Keratinocyte (primary cell): Measurements from ENCODE around the gene CKM. TPM values are rescaled to one million over a fixed set of nuclear protein-coding genes. Genes with fewer than 3 reads are reported as not detected.

Source experiments
- DNase-seq: peaks from one replicate; pipeline ENCODE4 v3.0.0-alpha.2; 2011; ENCODE audit warnings: low read depth, missing footprints, low spot score
- FAIRE-seq: peaks from 2 replicates; lab custom pipeline; 2011; peaks lifted over from hg19 to GRCh38; lab: Jason Lieb, UNC
- H2AFZ ChIP-seq: 2 replicates; pipeline ENCODE4 v1.6.0; 2012; ENCODE audit warnings: low read length, control low read depth, inconsistent platforms; ENCODE audit not compliant: control insufficient read depth
- H3K27ac ChIP-seq: 2 replicates; pipeline ENCODE4 v1.5.1; 2011; ENCODE audit warnings: low read length; ENCODE audit not compliant: control insufficient read depth, insufficient read depth
- H3K27me3 ChIP-seq: 3 replicates; pipeline ENCODE4 v1.6.0; 2011; ENCODE audit warnings: low read length; ENCODE audit not compliant: control insufficient read depth, insufficient read depth; ENCODE audit errors: extremely low read depth
- H3K36me3 ChIP-seq, 2 experiments: 2 replicates in 1 of 2; 3 replicates in 1 of 2; pipeline ENCODE4 v1.5.1; 2011; ENCODE audit warnings: low read length in 2 of 2, mild to moderate bottlenecking in 1 of 2; ENCODE audit not compliant: control insufficient read depth in 2 of 2, insufficient read depth in 2 of 2; ENCODE audit errors: extremely low read depth in 1 of 2
- H3K4me1 ChIP-seq: 3 replicates; pipeline ENCODE4 v1.5.1; 2011; ENCODE audit warnings: low read length; ENCODE audit not compliant: control insufficient read depth, insufficient read depth; ENCODE audit errors: extremely low read depth
- H3K4me2 ChIP-seq: 3 replicates; pipeline ENCODE4 v1.6.0; 2011; ENCODE audit warnings: low read depth, low read length; ENCODE audit not compliant: control insufficient read depth, insufficient read depth; ENCODE audit errors: extremely low read depth
- H3K4me3 ChIP-seq, 3 experiments: fragments of 200-600 bp in 1 of 3; sonication (generic) in 1 of 3; 2 replicates in 2 of 3; 3 replicates in 1 of 3; pipeline ENCODE4 v1.5.1; 2011 to 2016; ENCODE audit warnings: low read length in 3 of 3, mild to moderate bottlenecking in 3 of 3, control low read depth in 2 of 3, inconsistent platforms in 1 of 3, low read depth in 1 of 3, mixed read lengths in 1 of 3, mixed run types in 1 of 3, moderate library complexity in 1 of 3; ENCODE audit not compliant: control insufficient read depth in 2 of 3, insufficient read depth in 2 of 3; ENCODE audit errors: extremely low read depth in 1 of 3
- H3K79me2 ChIP-seq: 2 replicates; pipeline ENCODE4 v1.6.0; 2012; ENCODE audit warnings: low read length; ENCODE audit not compliant: control insufficient read depth, insufficient read depth
- H3K9ac ChIP-seq: 3 replicates; pipeline ENCODE4 v1.6.0; 2011; ENCODE audit warnings: low read length; ENCODE audit not compliant: control insufficient read depth, insufficient read depth; ENCODE audit errors: extremely low read depth
- H3K9me1 ChIP-seq: 3 replicates; pipeline ENCODE4 v1.6.0; 2011; ENCODE audit warnings: low read length; ENCODE audit not compliant: control insufficient read depth, insufficient read depth; ENCODE audit errors: extremely low read depth
- H3K9me3 ChIP-seq: 2 replicates; pipeline ENCODE4 v1.5.1; 2012; ENCODE audit warnings: low read depth, low read length; ENCODE audit not compliant: control insufficient read depth
- H4K20me1 ChIP-seq: 3 replicates; pipeline ENCODE4 v1.6.0; 2011; ENCODE audit warnings: low read length; ENCODE audit not compliant: control insufficient read depth, insufficient read depth; ENCODE audit errors: extremely low read depth
- CTCF ChIP-seq, 3 experiments: IDR thresholded peaks in 1 of 3; conservative IDR thresholded peaks in 1 of 3; optimal IDR thresholded peaks in 1 of 3; 2 replicates in 2 of 3; 3 replicates in 1 of 3; pipeline versions ENCODE3 to v1.5.1; 2011; ENCODE audit warnings: low read length in 3 of 3, mild to moderate bottlenecking in 3 of 3, moderate library complexity in 2 of 3, control low read depth in 1 of 3, inconsistent platforms in 1 of 3; ENCODE audit not compliant: insufficient read depth in 2 of 3; ENCODE audit errors: extremely low read depth in 1 of 3
- EZH2 ChIP-seq: IDR thresholded peaks from one replicate; pipeline ENCODE4 v1.6.1; 2012; ENCODE audit warnings: inconsistent platforms, mild to moderate bottlenecking, low read length, moderate library complexity
- dilution Hi-C: fragments of 300-500 bp; cut with MboI; formaldehyde crosslinking; loops from one replicate; pipeline ENCODE4 v1.7.0; 2020; ENCODE audit warnings: low sequenced_read_pairs; ENCODE audit not compliant: extremely low pct_ligation_motif_present
- polyA plus RNA-seq, 5 experiments: library from polyadenylated mRNA; depleted of rRNA in 3 of 5; stranded (reverse) in 3 of 5; stranded (forward) in 1 of 5; unstranded in 1 of 5; fragments of >200 nt; gene quantifications; 1 replicate in 1 of 5; 2 replicates in 3 of 5; 3 replicates in 1 of 5; pipeline versions ENCODE4 v1.2.1 to v1.2.3, GENCODE V29; 2011 to 2012; ENCODE audit warnings: missing spikeins in 2 of 5, low read depth in 1 of 5, low replicate concordance in 1 of 5

Gene CKM
- polyA plus RNA-seq, 1 donor (not counting 4 experiments of a cell fraction or from before 2014, with no cell fraction given): not detected

GRCh38 chr19:45298264-45298663 is 24.4 kb downstream of the CKM start:
- peaks cover 20 to 23% of the 10 kb centered on the region in 2 experiments for H3K36me3 ChIP-seq
- no peaks in the 10 kb centered on the region for H3K9me3 ChIP-seq
- DNase-seq (no peak), FAIRE-seq (no peak)
- no peak for TF ChIP-seq CTCF (optimal IDR thresholded peaks at IDR 0.05 in 1 of 3, IDR thresholded peaks at IDR 0.05 in 1 of 3, conservative IDR thresholded peaks at IDR 0.05 in 1 of 3; ENCODE audit: extremely low read depth in 1 of 3, insufficient read depth in 2 of 3, low read length in 3 of 3)
- no peak for TF ChIP-seq EZH2
- H2AFZ ChIP-seq: no peak overlapping the region
- H3K9me1 ChIP-seq: no peaks in the 10 kb centered on the region
- no peaks in the 10 kb centered on the region for H3K27me3 ChIP-seq
- no peaks in the 10 kb centered on the region for H3K79me2 ChIP-seq
- H4K20me1 ChIP-seq: no peaks in the 10 kb centered on the region
- dilution Hi-C loops: no loop called here
- H3K4me3 ChIP-seq: no peak overlapping the region
- peaks cover 3% of the 10 kb centered on the region for H3K4me1 ChIP-seq
- no peak overlapping the region for H3K4me2 ChIP-seq
- no peak overlapping the region for H3K9ac ChIP-seq
- H3K27ac ChIP-seq: no peak overlapping the region

GRCh38 chr19:45297674-45298073 is 25.0 kb downstream of the CKM start:
- FAIRE-seq: no peak
- Histone ChIP-seq H3K9me3 (no peaks in the 10 kb centered on the region), H3K4me3 (no peak overlapping the region), H3K27me3 (no peaks in the 10 kb centered on the region), H3K9ac (no peak overlapping the region), H3K79me2 (no peaks in the 10 kb centered on the region), H3K27ac (no peak overlapping the region), H4K20me1 (no peaks in the 10 kb centered on the region), H3K4me2 (no peak overlapping the region), H3K36me3 (peaks cover 20 to 23% of the 10 kb centered on the region in 2 experiments), H3K4me1 (peaks cover 3% of the 10 kb centered on the region), H2AFZ (no peak overlapping the region), H3K9me1 (no peaks in the 10 kb centered on the region)
- no peak for DNase-seq
- dilution Hi-C loops: no loop called here
- no peak for TF ChIP-seq CTCF (optimal IDR thresholded peaks at IDR 0.05 in 1 of 3, IDR thresholded peaks at IDR 0.05 in 1 of 3, conservative IDR thresholded peaks at IDR 0.05 in 1 of 3; ENCODE audit: extremely low read depth in 1 of 3, insufficient read depth in 2 of 3, low read length in 3 of 3)
- no peak for TF ChIP-seq EZH2
